HepG2 (cell line): ENCODE data around the gene MLN. TPM values are rescaled to one million over a fixed set of nuclear protein-coding genes. Genes with fewer than 3 reads are reported as not detected.

Experiments
- ESRRA ChIP-seq: sonication (generic); formaldehyde crosslinking; IDR thresholded peaks from 2 replicates; pipeline ENCODE4 v1.5.1; 2020; ENCODE audit warnings: mild to moderate bottlenecking, low read depth, missing genetic modification reagents
- FOXP1 ChIP-seq, 2 experiments: fragments of 450-650 bp in 1 of 2; IDR thresholded peaks; 2 replicates each; pipeline ENCODE4 v1.6.1; 2017 to 2018; ENCODE audit warnings: antibody characterized with exemption in 1 of 2
- MYNN ChIP-seq: sonication (generic); formaldehyde crosslinking; IDR thresholded peaks from 2 replicates; pipeline ENCODE4 v1.4.0; 2020; ENCODE audit warnings: mild to moderate bottlenecking, low read depth, missing genetic modification reagents
- NR2F1 ChIP-seq, 2 experiments: fragments of 450-650 bp in 1 of 2; formaldehyde crosslinking in 1 of 2; IDR thresholded peaks; 2 replicates each; pipeline versions ENCODE4 v1.5.0 to v1.6.1; 2016 to 2020; ENCODE audit warnings: mild to moderate bottlenecking in 1 of 2, missing compliant biosample characterization in 1 of 2, missing genetic modification reagents in 1 of 2, moderate library complexity in 1 of 2
- U2AF1 ChIP-seq: fragments of 200-400 bp; formaldehyde crosslinking; optimal IDR thresholded peaks from 2 replicates; pipeline ENCODE3; 2017; ENCODE audit warnings: mild to moderate bottlenecking, low read depth, low read length
- ZNF337 ChIP-seq: sonication (generic); formaldehyde crosslinking; IDR thresholded peaks from 2 replicates; pipeline ENCODE4 v1.5.1; 2020; ENCODE audit warnings: missing genetic modification reagents, low read depth, mild to moderate bottlenecking, borderline replicate concordance
- polyA plus RNA-seq, 8 experiments: library from polyadenylated mRNA; depleted of rRNA in 3 of 8; stranded (reverse) in 7 of 8; unstranded in 1 of 8; fragments of >200 nt; fragmentation: Illumina TruSeq in 4 of 8; extraction: Trizol in 4 of 8; gene quantifications; 2 replicates each; pipeline versions ENCODE4 v1.2.1 to v1.2.3, GENCODE V29; 2011 to 2016; ENCODE audit warnings: low read depth in 4 of 8, missing spikeins in 1 of 8, mixed read lengths in 1 of 8; ENCODE audit not compliant: insufficient read depth in 1 of 8
- total RNA-seq, 5 experiments: library from RNA; depleted of rRNA; stranded (reverse); fragments of >200 nt; fragmentation: Illumina TruSeq; extraction: Trizol; gene quantifications; 2 replicates each; pipeline ENCODE4 v1.2.3, GENCODE V29; 2016; ENCODE audit warnings: low read depth in 1 of 5
- TF ChIP-seq, protein P1 (sequence below): sonication (generic); formaldehyde crosslinking; IDR thresholded peaks from 2 replicates; pipeline ENCODE4 v1.4.0; 2020; ENCODE audit warnings: missing genetic modification reagents, borderline replicate concordance
- TF ChIP-seq, protein P2 (sequence below): sonication (generic); formaldehyde crosslinking; IDR thresholded peaks from 2 replicates; pipeline ENCODE4 v1.5.0; 2020; ENCODE audit warnings: missing genetic modification reagents
- TF ChIP-seq, protein P3 (sequence below): sonication (generic); formaldehyde crosslinking; IDR thresholded peaks from 2 replicates; pipeline ENCODE4 v1.5.0; 2020; ENCODE audit warnings: missing genetic modification reagents

The MLN gene
- total and polyA plus RNA-seq, 2 of the 13 experiments (the other 11 are each of a cell fraction or from before 2014, with no cell fraction given) = not detected

DNA sequence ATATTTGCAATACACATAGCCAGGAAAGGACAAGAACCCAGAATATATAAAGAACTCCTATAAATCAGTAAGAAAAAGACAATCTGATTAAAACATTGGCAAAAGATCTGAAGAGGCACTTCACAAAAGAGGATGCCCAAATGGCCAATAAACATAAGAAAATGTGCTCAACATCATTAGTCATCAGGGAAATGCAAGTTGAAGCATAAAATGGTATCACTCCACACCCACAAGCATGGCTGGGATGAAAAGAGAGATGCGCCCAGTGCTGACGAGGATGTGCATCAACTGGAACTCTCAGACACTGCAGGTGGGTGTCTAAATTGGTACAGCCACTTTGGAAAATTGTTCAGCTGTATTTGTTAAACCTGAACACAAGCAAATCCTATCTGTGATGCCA, 42.4 kb upstream of the MLN start (continued):
- TF ChIP-seq ZNF337 (CRISPR knock-in tag) (no peak), ESRRA (no peak), U2AF1 (no peak), MYNN (no peak), FOXP1 (IDR thresholded peaks at IDR 0.05) (no peak), FOXP1 (CRISPR knock-in tag; IDR thresholded peaks at IDR 0.05) (no peak), NR2F1 (CRISPR knock-in tag; IDR thresholded peaks at IDR 0.05) (no peak)
- TF ChIP-seq, protein P1, sequence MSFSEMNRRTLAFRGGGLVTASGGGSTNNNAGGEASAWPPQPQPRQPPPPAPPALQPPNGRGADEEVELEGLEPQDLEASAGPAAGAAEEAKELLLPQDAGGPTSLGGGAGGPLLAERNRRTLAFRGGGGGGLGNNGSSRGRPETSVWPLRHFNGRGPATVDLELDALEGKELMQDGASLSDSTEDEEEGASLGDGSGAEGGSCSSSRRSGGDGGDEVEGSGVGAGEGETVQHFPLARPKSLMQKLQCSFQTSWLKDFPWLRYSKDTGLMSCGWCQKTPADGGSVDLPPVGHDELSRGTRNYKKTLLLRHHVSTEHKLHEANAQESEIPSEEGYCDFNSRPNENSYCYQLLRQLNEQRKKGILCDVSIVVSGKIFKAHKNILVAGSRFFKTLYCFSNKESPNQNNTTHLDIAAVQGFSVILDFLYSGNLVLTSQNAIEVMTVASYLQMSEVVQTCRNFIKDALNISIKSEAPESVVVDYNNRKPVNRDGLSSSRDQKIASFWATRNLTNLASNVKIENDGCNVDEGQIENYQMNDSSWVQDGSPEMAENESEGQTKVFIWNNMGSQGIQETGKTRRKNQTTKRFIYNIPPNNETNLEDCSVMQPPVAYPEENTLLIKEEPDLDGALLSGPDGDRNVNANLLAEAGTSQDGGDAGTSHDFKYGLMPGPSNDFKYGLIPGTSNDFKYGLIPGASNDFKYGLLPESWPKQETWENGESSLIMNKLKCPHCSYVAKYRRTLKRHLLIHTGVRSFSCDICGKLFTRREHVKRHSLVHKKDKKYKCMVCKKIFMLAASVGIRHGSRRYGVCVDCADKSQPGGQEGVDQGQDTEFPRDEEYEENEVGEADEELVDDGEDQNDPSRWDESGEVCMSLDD (CRISPR knock-in tag) = no peak
- TF ChIP-seq, protein P2, sequence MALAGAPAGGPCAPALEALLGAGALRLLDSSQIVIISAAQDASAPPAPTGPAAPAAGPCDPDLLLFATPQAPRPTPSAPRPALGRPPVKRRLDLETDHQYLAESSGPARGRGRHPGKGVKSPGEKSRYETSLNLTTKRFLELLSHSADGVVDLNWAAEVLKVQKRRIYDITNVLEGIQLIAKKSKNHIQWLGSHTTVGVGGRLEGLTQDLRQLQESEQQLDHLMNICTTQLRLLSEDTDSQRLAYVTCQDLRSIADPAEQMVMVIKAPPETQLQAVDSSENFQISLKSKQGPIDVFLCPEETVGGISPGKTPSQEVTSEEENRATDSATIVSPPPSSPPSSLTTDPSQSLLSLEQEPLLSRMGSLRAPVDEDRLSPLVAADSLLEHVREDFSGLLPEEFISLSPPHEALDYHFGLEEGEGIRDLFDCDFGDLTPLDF (CRISPR knock-in tag) = no peak
- TF ChIP-seq, protein P3, sequence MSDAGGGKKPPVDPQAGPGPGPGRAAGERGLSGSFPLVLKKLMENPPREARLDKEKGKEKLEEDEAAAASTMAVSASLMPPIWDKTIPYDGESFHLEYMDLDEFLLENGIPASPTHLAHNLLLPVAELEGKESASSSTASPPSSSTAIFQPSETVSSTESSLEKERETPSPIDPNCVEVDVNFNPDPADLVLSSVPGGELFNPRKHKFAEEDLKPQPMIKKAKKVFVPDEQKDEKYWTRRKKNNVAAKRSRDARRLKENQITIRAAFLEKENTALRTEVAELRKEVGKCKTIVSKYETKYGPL = no peak
